HepG2 (cell line): Measurements from ENCODE around the gene IFT22. TPM values are rescaled to one million over a fixed set of nuclear protein-coding genes. Genes with fewer than 3 reads are reported as not detected.
A peak's percentile ranks its signal among the peaks of the same experiment; 100 is the strongest.

ENCODE experiments used
- GFI1 ChIP-seq: sonication (generic); formaldehyde crosslinking; IDR thresholded peaks from 2 replicates; pipeline ENCODE4 v1.5.0; 2020; ENCODE audit warnings: missing genetic modification reagents, mild to moderate bottlenecking, borderline replicate concordance
- JUND ChIP-seq: sonication (generic); formaldehyde crosslinking; IDR thresholded peaks from 2 replicates; pipeline ENCODE4 v1.8.0; 2022; ENCODE audit warnings: mild to moderate bottlenecking, missing genetic modification reagents
- PTBP1 ChIP-seq: fragments of 200-400 bp; formaldehyde crosslinking; IDR thresholded peaks from 2 replicates; pipeline ENCODE4 v1.6.1; 2018; ENCODE audit warnings: low read length, low read depth; ENCODE audit not compliant: poor library complexity, severe bottlenecking
- RBFOX2 ChIP-seq: fragments of 200-400 bp; formaldehyde crosslinking; IDR thresholded peaks from 2 replicates; pipeline ENCODE4 v1.6.1; 2017; ENCODE audit warnings: low read depth, mild to moderate bottlenecking, low read length
- RNF219 ChIP-seq: sonication (generic); formaldehyde crosslinking; IDR thresholded peaks from 2 replicates; pipeline ENCODE4 v1.5.0; 2020; ENCODE audit warnings: mild to moderate bottlenecking, missing genetic modification reagents
- SMARCC2 ChIP-seq: fragments of 450-650 bp; IDR thresholded peaks from 2 replicates; pipeline ENCODE4 v1.6.1; 2017; ENCODE audit warnings: antibody characterized with exemption, mild to moderate bottlenecking
- SSRP1 ChIP-seq: IDR thresholded peaks from 2 replicates; pipeline ENCODE4 v1.6.1; 2016; ENCODE audit warnings: control low read depth
- ZBTB1 ChIP-seq: sonication (generic); formaldehyde crosslinking; IDR thresholded peaks from 2 replicates; pipeline ENCODE4 v1.4.0; 2020; ENCODE audit warnings: missing genetic modification reagents, borderline replicate concordance
- ZBTB25 ChIP-seq: IDR thresholded peaks from 2 replicates; pipeline ENCODE4 v1.6.1; 2018; ENCODE audit warnings: missing genetic modification reagents
- ZEB1 ChIP-seq: IDR thresholded peaks from 2 replicates; pipeline ENCODE4 v1.6.1; 2012; ENCODE audit warnings: mild to moderate bottlenecking, low read depth, inconsistent platforms; ENCODE audit not compliant: insufficient replicate concordance
- ZFX ChIP-seq: sonication (generic); formaldehyde crosslinking; IDR thresholded peaks from 2 replicates; pipeline ENCODE4 v1.4.0; 2020; ENCODE audit warnings: mild to moderate bottlenecking, low read depth, missing genetic modification reagents, moderate library complexity
- ZNF235 ChIP-seq: sonication (generic); formaldehyde crosslinking; IDR thresholded peaks from 2 replicates; pipeline ENCODE4 v1.8.1; 2023; ENCODE audit warnings: mild to moderate bottlenecking, missing genetic modification reagents, borderline replicate concordance
- ZNF317 ChIP-seq: sonication (generic); formaldehyde crosslinking; IDR thresholded peaks from 2 replicates; pipeline ENCODE4 v1.5.0; 2020; ENCODE audit warnings: mild to moderate bottlenecking, missing genetic modification reagents
- ZNF570 ChIP-seq: sonication (generic); formaldehyde crosslinking; IDR thresholded peaks from 2 replicates; pipeline ENCODE4 v1.4.0; 2020; ENCODE audit warnings: mild to moderate bottlenecking, missing genetic modification reagents, borderline replicate concordance
- ZNF672 ChIP-seq: sonication (generic); formaldehyde crosslinking; IDR thresholded peaks from 2 replicates; pipeline ENCODE4 v1.8.1; 2022; ENCODE audit warnings: missing genetic modification reagents
- ZNF713 ChIP-seq: sonication (generic); formaldehyde crosslinking; IDR thresholded peaks from 2 replicates; pipeline ENCODE4 v1.4.0; 2020; ENCODE audit warnings: mild to moderate bottlenecking, missing genetic modification reagents
- ZNF788 ChIP-seq: sonication (generic); formaldehyde crosslinking; IDR thresholded peaks from 2 replicates; pipeline ENCODE4 v1.5.0; 2020; ENCODE audit warnings: mild to moderate bottlenecking, missing genetic modification reagents, borderline replicate concordance
- ZNF878 ChIP-seq: sonication (generic); formaldehyde crosslinking; IDR thresholded peaks from 2 replicates; pipeline ENCODE4 v1.8.1; 2023; ENCODE audit warnings: mild to moderate bottlenecking, missing genetic modification reagents, moderate library complexity
- polyA plus RNA-seq, 8 experiments: library from polyadenylated mRNA; depleted of rRNA in 3 of 8; stranded (reverse) in 7 of 8; unstranded in 1 of 8; fragments of >200 nt; fragmentation: Illumina TruSeq in 4 of 8; extraction: Trizol in 4 of 8; gene quantifications; 2 replicates each; pipeline versions ENCODE4 v1.2.1 to v1.2.3, GENCODE V29; 2011 to 2016; ENCODE audit warnings: low read depth in 4 of 8, missing spikeins in 1 of 8, mixed read lengths in 1 of 8; ENCODE audit not compliant: insufficient read depth in 1 of 8
- total RNA-seq, 5 experiments: library from RNA; depleted of rRNA; stranded (reverse); fragments of >200 nt; fragmentation: Illumina TruSeq; extraction: Trizol; gene quantifications; 2 replicates each; pipeline ENCODE4 v1.2.3, GENCODE V29; 2016; ENCODE audit warnings: low read depth in 1 of 5
- TF ChIP-seq, protein P1 (sequence below): sonication (generic); formaldehyde crosslinking; IDR thresholded peaks from 2 replicates; pipeline ENCODE4 v1.8.0; 2022; ENCODE audit warnings: missing genetic modification reagents, mild to moderate bottlenecking, inconsistent platforms, borderline replicate concordance
- TF ChIP-seq, protein P2 (sequence below): sonication (generic); formaldehyde crosslinking; IDR thresholded peaks from 2 replicates; pipeline ENCODE4 v1.5.0; 2020; ENCODE audit warnings: missing genetic modification reagents
- TF ChIP-seq, protein P3 (sequence below): sonication (generic); IDR thresholded peaks from 2 replicates; pipeline ENCODE4 v1.6.1; 2016; ENCODE audit warnings: low read depth, borderline replicate concordance
- TF ChIP-seq, protein P4 (sequence below): IDR thresholded peaks from 2 replicates; pipeline ENCODE4 v1.6.1; 2016; ENCODE audit warnings: low read depth

Gene IFT22
- total and polyA plus RNA-seq, 2 of the 13 experiments (the other 11 are each of a cell fraction or from before 2014, with no cell fraction given): 8.9 to 14.5 TPM

DNA sequence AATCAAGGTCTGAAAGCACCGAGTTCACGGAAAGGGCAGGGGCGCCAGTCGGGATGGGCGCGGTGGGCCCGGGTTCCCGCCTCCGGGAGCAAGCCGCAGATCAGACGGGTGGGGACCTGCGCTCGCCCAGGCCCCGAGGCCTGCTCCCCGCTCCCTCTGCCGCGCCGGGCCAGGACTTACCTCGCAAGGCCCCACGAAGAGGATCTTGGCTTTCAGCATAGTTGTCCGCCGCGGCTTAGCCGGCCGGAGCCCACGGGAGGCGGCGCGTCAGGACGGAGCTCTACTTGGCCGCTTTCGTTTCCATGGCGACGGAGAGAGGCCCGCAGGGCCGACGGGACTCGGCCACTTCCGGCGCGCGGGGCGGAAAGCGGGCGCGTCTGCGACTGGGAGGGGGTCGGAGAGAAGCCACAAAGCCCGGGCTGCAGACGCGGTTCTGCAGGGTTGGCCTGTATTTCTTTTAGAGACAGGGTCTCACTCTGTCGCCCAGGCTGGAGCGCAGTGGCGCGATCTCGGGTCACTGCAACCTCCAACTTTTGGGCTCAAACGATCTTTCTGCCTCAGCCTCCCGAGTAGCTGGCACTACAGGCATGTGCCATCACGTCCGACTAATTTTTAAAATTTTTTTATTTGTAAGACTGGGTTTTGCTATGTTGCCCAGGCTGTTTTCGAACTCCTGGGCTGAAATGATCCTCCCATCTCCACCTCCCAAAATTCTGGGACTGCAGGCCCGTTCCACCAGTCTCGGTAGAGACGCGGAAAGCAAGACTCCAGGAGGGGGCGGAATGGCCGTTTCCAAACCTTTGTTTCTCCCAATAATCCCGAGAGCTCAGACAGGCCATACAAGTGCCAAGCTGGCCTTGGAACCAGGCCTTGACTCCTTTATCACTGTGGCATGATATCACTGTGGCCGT is at the start of gene IFT22 (continued):
- TF ChIP-seq JUND (CRISPR knock-in tag): no peak
- no peak for TF ChIP-seq PTBP1
- no peak for TF ChIP-seq ZNF713
- TF ChIP-seq, protein P1, sequence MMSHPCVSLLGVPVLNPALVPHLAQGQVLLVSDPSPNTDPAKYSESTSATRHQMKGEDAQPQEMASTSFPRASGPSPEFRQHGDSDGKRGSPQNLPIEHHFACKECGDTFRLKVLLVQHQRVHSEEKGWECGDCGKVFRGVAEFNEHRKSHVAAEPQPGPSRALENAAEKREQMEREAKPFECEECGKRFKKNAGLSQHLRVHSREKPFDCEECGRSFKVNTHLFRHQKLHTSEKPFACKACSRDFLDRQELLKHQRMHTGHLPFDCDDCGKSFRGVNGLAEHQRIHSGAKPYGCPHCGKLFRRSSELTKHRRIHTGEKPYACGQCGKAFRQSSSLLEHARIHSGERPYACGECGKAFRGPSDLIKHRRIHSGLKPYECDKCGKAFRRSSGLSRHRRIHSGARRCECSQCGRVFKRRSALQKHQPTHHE (CRISPR knock-in tag): no peak
- no peak for TF ChIP-seq ZNF235 (CRISPR knock-in tag)
- TF ChIP-seq, protein P2, sequence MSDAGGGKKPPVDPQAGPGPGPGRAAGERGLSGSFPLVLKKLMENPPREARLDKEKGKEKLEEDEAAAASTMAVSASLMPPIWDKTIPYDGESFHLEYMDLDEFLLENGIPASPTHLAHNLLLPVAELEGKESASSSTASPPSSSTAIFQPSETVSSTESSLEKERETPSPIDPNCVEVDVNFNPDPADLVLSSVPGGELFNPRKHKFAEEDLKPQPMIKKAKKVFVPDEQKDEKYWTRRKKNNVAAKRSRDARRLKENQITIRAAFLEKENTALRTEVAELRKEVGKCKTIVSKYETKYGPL (CRISPR knock-in tag): no peak
- no peak for TF ChIP-seq ZNF317
- no peak for TF ChIP-seq ZEB1
- TF ChIP-seq ZNF878 (CRISPR knock-in tag): no peak
- TF ChIP-seq ZBTB1 (CRISPR knock-in tag): no peak
- peak; percentile 81 for TF ChIP-seq ZFX (CRISPR knock-in tag)
- no peak for TF ChIP-seq SMARCC2
- no peak for TF ChIP-seq ZNF672 (CRISPR knock-in tag)
- no peak for TF ChIP-seq ZNF788 (CRISPR knock-in tag)
- no peak for TF ChIP-seq RNF219 (CRISPR knock-in tag)
- TF ChIP-seq, protein P3, sequence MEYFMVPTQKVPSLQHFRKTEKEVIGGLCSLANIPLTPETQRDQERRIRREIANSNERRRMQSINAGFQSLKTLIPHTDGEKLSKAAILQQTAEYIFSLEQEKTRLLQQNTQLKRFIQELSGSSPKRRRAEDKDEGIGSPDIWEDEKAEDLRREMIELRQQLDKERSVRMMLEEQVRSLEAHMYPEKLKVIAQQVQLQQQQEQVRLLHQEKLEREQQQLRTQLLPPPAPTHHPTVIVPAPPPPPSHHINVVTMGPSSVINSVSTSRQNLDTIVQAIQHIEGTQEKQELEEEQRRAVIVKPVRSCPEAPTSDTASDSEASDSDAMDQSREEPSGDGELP: no peak
- TF ChIP-seq, protein P4, sequence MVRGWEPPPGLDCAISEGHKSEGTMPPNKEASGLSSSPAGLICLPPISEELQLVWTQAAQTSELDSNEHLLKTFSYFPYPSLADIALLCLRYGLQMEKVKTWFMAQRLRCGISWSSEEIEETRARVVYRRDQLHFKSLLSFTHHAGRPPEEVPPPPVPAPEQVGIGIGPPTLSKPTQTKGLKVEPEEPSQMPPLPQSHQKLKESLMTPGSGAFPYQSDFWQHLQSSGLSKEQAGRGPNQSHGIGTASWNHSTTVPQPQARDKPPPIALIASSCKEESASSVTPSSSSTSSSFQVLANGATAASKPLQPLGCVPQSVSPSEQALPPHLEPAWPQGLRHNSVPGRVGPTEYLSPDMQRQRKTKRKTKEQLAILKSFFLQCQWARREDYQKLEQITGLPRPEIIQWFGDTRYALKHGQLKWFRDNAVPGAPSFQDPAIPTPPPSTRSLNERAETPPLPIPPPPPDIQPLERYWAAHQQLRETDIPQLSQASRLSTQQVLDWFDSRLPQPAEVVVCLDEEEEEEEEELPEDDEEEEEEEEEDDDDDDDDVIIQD (CRISPR knock-in tag): no peak
- no peak for TF ChIP-seq GFI1 (CRISPR knock-in tag)
- peak; percentile 91 for TF ChIP-seq RBFOX2
- no peak for TF ChIP-seq ZNF570 (CRISPR knock-in tag)
- no peak for TF ChIP-seq ZBTB25
- TF ChIP-seq SSRP1: no peak
